ENCODE measurements around the gene ABHD2. TPM values are rescaled to one million over a fixed set of nuclear protein-coding genes. Genes with fewer than 3 reads are reported as not detected.

ABHD2 gene
- total RNA-seq, 2 experiments from 2014 or later, result 36.0 to 39.2 TPM

DNA sequence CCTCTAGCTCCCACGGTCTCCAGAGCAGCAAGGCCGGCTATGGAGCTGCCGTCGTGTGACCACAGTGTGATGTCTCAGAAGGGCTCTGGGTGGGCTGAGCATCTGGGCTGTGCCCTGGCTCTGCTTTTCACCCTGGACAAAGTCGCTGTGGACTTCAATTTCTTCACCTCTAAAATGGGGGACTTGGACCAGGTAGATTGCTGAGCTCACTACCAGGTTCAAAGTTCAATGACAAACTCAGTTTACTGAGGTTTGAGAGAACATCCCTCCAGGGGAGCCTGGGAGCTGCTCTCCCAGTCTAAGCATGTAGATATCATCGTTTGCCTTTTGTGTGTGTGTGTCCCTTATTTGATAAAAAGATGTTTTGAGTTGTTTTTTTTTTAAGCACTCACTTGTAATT, 108.0 kb downstream of the ABHD2 start:
- TF ChIP-seq, protein P1, sequence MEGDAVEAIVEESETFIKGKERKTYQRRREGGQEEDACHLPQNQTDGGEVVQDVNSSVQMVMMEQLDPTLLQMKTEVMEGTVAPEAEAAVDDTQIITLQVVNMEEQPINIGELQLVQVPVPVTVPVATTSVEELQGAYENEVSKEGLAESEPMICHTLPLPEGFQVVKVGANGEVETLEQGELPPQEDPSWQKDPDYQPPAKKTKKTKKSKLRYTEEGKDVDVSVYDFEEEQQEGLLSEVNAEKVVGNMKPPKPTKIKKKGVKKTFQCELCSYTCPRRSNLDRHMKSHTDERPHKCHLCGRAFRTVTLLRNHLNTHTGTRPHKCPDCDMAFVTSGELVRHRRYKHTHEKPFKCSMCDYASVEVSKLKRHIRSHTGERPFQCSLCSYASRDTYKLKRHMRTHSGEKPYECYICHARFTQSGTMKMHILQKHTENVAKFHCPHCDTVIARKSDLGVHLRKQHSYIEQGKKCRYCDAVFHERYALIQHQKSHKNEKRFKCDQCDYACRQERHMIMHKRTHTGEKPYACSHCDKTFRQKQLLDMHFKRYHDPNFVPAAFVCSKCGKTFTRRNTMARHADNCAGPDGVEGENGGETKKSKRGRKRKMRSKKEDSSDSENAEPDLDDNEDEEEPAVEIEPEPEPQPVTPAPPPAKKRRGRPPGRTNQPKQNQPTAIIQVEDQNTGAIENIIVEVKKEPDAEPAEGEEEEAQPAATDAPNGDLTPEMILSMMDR (IDR thresholded peaks at IDR 0.05), result no peak
- ATAC-seq (ENCODE audit: poor library complexity) (no peak), DNase-seq (no peak)
- ChIA-PET POLR2A (no interaction called here), CTCF (interaction anchor here (0.9 kb wide), 1 partner anchor 10 kb away, joined by 4 read pairs; no protein-coding TSS in a partner anchor)
- Mint-ChIP-seq H3K27ac (no peak overlapping the region), H3K4me3 (no peak overlapping the region), H3K36me3 (ENCODE audit: low read depth) (peaks cover 81% of the 10 kb centered on the region), H3K4me1 (ENCODE audit: low read depth) (no peaks in the 10 kb centered on the region), H3K9me3 (no peaks in the 10 kb centered on the region), H3K27me3 (no peaks in the 10 kb centered on the region)
- Histone ChIP-seq H3K27ac (ENCODE audit: low read depth in 1 of 2, low read length in 2 of 2) (no peak overlapping the region), H3K36me3 (ENCODE audit: insufficient read depth, low read length) (peaks cover 68% of the 10 kb centered on the region), H3K27me3 (ENCODE audit: control insufficient read depth in 1 of 2, insufficient read depth in 2 of 2, low read length in 2 of 2) (no peaks in the 10 kb centered on the region), H3K9me3 (ENCODE audit: control insufficient read depth in 1 of 2, insufficient read depth in 1 of 2, low read length in 2 of 2) (no peaks in the 10 kb centered on the region), H3K4me1 (ENCODE audit: insufficient read depth, low read length) (no peaks in the 10 kb centered on the region), H3K4me3 (ENCODE audit: low read length) (no peak overlapping the region)
- intact Hi-C loops (cut with DNase I, micrococcal nuclease), result no loop called here

GRCh38 chr15:89196994-89197393, 108.7 kb downstream of the ABHD2 start:
- no peaks in the 10 kb centered on the region for H3K9me3 ChIP-seq (ENCODE audit: control insufficient read depth in 1 of 2, insufficient read depth in 1 of 2, low read length in 2 of 2)
- intact Hi-C loops (cut with DNase I, micrococcal nuclease), result no loop called here
- no peak for DNase-seq
- H3K27ac ChIP-seq (ENCODE audit: low read depth in 1 of 2, low read length in 2 of 2), result no peak overlapping the region
- no peaks in the 10 kb centered on the region for H3K4me1 ChIP-seq (ENCODE audit: insufficient read depth, low read length)
- no peak overlapping the region for H3K27ac Mint-ChIP-seq
- H3K9me3 Mint-ChIP-seq, result no peaks in the 10 kb centered on the region
- H3K27me3 Mint-ChIP-seq, result no peaks in the 10 kb centered on the region
- H3K36me3 ChIP-seq (ENCODE audit: insufficient read depth, low read length), result peaks cover 63% of the 10 kb centered on the region
- ChIA-PET CTCF (interaction anchor here (2.1 kb wide), 1 partner anchor 10 kb away, joined by 7 read pairs; no protein-coding TSS in a partner anchor), POLR2A (no interaction called here)
- H3K36me3 Mint-ChIP-seq (ENCODE audit: low read depth), result peaks cover 82% of the 10 kb centered on the region
- no peak for ATAC-seq (ENCODE audit: poor library complexity)
- H3K4me3 Mint-ChIP-seq, result no peak overlapping the region
- TF ChIP-seq, protein P1 (IDR thresholded peaks at IDR 0.05), result no peak
- no peaks in the 10 kb centered on the region for H3K27me3 ChIP-seq (ENCODE audit: control insufficient read depth in 1 of 2, insufficient read depth in 2 of 2, low read length in 2 of 2)
- no peaks in the 10 kb centered on the region for H3K4me1 Mint-ChIP-seq (ENCODE audit: low read depth)
- no peak overlapping the region for H3K4me3 ChIP-seq (ENCODE audit: low read length)

- POLR2A ChIA-PET, result no interaction called here
- H3K9me3 ChIP-seq (ENCODE audit: control insufficient read depth in 1 of 2, insufficient read depth in 1 of 2, low read length in 2 of 2), result no peaks in the 10 kb centered on the region
- peaks cover 57% of the 10 kb centered on the region for H3K36me3 ChIP-seq (ENCODE audit: insufficient read depth, low read length)
Observed at GRCh38 chr15:89197503-89197971, 109.3 kb downstream of the ABHD2 start.

More at GRCh38 chr15:89197503-89197971, 109.3 kb downstream of the ABHD2 start:
- Mint-ChIP-seq H3K27me3 (no peaks in the 10 kb centered on the region), H3K36me3 (ENCODE audit: low read depth) (peaks cover 77% of the 10 kb centered on the region), H3K4me3 (no peak overlapping the region), H3K27ac (no peak overlapping the region), H3K4me1 (ENCODE audit: low read depth) (no peaks in the 10 kb centered on the region), H3K9me3 (no peaks in the 10 kb centered on the region)
- intact Hi-C loops (cut with DNase I, micrococcal nuclease), result no loop called here
- ATAC-seq (ENCODE audit: poor library complexity) (no peak), DNase-seq (no peak)
- CTCF ChIA-PET, result interaction anchor here (2.1 kb wide), 1 partner anchor 9 kb away, joined by 7 read pairs; no protein-coding TSS in a partner anchor
- TF ChIP-seq, protein P1 (IDR thresholded peaks at IDR 0.05), result no peak
- no peak overlapping the region for H3K4me3 ChIP-seq (ENCODE audit: low read length)
- H3K27me3 ChIP-seq (ENCODE audit: control insufficient read depth in 1 of 2, insufficient read depth in 2 of 2, low read length in 2 of 2), result no peaks in the 10 kb centered on the region
- no peak overlapping the region for H3K27ac ChIP-seq (ENCODE audit: low read depth in 1 of 2, low read length in 2 of 2)
- H3K4me1 ChIP-seq (ENCODE audit: insufficient read depth, low read length), result no peaks in the 10 kb centered on the region

All from CD4-positive, alpha-beta T cell (primary cell).